ENCODE results near the gene PRKAG2.

DNA sequence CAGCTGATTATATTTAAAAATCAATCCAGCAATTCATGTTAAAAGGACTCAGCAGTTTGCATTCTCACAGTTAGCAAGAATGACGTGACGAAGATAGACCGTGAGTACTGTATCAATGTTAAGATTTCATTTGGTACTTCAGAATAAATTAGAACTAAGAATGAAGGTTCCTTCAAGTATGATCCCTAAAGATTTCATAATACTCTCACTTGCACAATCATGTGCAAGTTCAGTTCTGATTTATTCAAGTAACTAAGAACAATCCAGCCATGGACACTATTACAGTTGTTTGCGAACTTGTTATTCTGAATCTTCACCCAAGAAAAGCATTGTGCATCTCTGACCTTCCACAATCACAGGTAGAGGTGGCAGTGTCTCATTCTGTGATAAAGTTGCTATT is 365.0 kb downstream of the PRKAG2 start:
- TF ChIP-seq, protein P1, sequence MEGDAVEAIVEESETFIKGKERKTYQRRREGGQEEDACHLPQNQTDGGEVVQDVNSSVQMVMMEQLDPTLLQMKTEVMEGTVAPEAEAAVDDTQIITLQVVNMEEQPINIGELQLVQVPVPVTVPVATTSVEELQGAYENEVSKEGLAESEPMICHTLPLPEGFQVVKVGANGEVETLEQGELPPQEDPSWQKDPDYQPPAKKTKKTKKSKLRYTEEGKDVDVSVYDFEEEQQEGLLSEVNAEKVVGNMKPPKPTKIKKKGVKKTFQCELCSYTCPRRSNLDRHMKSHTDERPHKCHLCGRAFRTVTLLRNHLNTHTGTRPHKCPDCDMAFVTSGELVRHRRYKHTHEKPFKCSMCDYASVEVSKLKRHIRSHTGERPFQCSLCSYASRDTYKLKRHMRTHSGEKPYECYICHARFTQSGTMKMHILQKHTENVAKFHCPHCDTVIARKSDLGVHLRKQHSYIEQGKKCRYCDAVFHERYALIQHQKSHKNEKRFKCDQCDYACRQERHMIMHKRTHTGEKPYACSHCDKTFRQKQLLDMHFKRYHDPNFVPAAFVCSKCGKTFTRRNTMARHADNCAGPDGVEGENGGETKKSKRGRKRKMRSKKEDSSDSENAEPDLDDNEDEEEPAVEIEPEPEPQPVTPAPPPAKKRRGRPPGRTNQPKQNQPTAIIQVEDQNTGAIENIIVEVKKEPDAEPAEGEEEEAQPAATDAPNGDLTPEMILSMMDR (IDR thresholded peaks at IDR 0.05): no peak
- TF ChIP-seq POLR2A (IDR thresholded peaks at IDR 0.05): no peak

Data from lower leg skin (tissue), 3 donors.